CD4-positive, alpha-beta T cell treated with Interleukin-6 for 4 hours (primary cell): ENCODE results near the gene MAT1A.

ENCODE experiments used
- DNase-seq: peaks from one replicate; pipeline ENCODE4 v3.0.0-alpha.2; 2020; ENCODE audit warnings: mixed read lengths

MAT1A gene

DNA sequence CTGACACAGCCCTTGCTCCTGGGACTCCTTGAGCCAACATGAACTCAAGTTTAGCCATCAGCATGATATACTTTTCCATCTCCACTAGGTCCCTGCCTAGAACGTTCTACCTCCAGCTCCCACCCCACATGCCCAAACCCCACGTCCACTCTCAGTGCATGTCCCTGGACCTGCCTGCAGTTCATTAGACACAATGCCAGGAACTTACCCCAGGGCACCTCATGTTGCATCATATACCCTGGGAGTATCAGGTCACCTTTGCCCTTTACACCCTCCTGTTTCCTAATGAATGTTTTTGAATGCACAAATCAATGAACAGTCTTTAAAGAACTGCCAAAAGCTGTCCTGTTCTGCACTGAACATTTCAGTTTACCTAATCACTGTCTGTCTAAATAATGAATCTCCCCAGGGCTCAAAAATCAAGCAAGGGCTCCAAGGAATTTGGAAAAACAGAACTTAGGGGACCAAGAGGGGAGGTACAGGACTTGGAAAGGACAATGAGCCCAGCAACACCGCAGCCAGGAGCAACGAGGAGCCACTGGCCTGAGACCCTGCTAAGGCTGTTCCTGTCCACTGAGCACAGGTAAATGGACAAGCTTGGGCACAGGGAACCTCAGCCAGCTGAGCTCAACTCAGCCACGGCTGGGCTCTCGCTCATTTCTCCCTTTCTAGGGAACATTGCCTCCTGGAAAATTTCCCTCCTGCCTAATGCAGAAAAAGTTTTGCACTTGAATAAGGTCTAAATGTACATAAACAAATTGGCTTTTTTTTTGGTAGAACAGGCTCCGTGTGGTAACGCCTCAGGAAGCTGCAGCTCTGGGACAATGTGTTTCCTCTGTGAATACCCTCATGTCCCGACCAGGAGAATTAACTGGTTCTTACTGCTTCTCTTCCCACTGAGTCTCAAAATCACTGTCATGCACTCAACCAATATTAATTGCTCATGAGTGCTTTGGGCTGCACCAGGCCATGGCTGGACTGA is 7.4 kb downstream of the MAT1A start:
- no peak for DNase-seq

DNA sequence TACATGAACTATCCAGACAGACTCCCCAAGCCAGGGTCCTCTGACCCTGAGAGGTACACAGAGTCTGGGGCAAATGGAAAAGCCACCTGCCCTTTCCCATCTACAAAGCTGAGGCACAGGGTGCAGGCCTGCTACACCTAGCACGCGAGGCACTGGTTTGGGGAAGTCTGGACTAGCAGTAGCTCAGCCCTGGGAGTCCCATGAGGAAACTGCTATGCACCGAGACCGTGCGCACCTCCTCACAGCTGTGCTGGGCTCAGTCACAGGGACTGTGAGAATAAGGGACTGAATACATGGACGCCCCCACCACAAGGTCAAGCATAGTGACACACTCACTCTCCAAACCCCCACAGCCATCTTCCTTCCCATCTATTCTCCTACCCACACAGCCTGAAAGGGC is 8.2 kb downstream of the MAT1A start:
- DNase-seq, result no peak

DNA sequence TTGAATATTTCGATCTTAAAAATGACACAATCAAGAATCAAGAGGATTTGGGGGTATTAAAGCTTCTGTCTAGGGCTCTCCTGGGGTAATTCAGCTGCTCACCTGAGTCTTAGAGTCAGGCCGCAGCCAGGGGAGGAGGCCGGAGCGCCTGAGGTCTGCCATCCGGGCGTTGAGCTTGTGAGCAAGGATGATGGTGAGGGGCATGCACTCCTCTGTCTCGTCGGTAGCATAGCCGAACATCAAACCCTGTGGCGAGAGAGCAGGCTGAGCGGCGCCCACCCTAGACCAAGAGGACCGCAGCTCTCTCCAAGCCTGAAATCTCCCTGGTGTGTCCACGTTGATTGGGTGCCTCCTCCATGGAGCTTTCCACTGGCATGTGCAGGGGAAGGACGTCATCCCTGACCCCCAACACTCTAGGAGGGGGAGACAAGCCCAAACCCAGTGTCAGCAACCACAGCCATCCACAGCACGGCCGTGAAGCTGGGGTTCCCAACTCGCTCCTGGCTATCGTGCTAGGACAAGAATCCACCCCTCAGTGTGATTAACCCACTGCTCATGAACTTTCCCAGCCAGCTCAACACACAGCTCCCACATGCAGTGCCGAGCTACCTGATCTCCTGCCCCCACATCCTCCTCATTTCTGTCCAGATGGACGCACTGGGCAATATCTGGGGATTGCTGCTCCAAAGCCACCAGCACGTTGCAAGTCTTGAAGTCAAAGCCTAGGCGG is 9.2 kb downstream of the MAT1A start:
- DNase-seq, result no peak

DNA sequence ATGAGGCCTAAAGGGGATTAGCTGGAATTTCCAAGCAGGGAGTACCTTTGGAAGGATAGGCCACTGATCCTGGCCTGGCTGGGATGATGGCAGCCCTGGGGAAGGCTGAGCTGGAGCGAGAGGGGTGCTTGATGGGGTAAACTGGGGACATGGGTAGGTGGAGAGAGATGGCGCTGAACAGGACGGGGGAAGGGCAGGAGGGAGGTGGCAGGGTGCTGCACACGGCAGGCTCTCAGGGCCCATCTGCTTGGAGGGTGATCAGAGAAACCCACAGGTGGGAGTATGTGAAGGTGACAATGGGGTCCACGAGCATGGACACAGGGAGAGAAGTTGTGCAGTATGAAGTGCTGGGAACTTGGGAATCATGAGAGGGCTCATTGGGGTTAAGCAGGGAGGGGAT is 10.3 kb downstream of the MAT1A start:
- no peak for DNase-seq

DNA sequence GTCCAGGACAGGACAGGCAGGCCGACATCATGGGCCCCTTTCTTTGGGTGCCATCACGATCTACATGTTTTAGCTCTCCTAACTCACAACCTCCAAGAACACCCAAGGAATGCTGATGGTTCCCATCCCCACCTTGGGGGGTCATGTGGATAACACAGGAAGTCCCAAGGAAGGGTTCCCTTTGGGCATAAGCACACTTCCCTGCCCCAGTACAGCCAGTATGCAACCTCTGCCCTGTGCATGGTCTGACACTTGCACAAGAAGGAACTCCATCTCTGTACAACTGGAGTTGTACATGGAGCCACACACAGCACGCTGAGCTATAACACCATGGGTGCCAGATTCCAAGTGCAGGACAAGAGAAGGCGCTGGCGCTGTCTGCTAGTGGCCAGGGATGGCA is 11.0 kb downstream of the MAT1A start:
- no peak for DNase-seq

DNA sequence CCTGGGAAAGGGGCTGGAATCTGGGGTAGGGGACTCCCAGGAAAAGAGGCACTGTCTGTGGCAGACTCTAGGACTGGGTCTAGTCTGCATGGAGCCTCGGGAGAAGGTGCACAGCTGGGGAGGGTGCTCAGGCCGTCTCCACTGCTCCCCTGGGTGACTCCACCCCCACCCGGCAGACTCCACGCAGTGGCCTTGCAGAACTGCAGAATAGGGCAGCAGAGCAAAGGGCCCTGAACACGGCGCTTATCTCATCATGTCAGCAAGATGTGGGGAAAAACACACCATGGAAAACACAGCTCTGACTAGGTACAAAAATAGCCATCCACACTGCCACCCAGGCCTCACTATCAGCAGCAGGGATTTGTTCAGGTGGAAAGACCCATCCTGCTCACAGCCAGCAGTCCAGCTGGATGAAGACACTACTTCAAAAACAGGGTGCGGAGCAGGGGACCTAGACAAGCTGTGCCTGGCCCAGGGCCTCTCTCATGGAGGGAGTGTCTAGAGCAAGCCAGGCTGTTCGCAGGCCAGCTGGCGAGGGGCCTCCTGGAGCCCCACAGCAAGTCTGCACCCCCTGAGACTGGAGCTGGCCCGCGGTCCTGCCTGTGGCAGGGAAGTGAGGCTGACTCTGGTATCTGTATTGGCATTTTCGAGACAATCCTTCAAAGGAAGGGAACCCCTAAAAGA is 11.7 kb downstream of the MAT1A start:
- DNase-seq, result no peak

DNA sequence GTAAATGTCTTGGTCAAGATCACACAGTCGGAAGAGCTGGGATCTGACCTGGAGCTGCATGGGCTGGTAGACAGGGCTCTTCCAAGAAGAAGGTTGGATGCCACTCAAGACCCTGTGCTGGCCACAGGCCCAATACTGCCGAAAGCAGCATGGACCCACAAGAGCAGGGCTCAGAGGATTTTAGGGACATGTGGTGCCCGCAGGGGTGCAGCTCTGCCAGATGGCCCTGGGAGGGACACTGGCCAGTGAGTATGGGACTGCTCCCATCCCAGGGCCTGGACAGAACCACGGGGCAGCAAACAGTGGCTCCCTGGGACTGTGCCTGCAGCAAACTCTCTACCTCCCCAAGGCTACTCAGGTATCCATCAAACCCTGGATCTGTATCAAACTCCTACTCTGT is 12.4 kb downstream of the MAT1A start:
- DNase-seq, result no peak

DNA sequence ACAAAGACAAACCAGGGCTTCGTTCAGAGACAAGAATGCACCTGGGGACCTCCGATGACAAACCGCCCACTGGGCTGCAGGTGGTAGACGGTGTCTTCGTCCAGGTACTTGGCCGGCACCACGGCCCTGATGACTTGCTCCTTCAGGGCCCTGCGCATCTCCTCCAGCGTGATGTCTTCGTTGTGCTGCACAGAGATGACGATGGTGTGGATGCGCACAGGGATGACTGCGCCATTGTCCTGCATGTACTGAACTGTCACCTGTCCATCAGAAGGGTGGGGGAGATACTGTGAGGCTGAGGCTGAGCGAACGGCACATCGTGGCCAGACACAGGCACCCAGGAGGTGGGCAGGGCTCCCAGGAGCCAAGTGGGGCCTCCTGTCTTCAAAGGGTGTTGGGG is 13.1 kb downstream of the MAT1A start:
- DNase-seq, result no peak

DNA sequence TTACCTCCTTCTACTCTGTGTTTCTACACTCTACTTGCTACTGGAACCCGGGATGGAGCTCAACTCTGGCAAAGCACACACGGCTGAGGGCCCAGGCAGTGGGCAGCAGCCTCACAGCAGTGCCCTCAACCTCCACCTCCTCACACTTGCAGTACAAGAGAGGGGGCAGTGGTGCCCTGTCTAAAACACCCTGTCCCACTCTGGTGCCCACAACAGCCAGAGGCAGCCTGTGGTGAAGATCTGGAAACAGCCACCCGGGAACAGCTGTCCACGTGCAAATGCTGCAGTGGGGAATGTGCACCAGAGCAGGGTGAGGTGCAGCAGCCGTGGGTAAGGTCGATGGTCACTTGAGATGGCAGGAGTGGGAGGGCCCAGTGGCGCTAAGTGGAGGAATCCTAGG is 13.7 kb downstream of the MAT1A start:
- DNase-seq, result no peak

DNA sequence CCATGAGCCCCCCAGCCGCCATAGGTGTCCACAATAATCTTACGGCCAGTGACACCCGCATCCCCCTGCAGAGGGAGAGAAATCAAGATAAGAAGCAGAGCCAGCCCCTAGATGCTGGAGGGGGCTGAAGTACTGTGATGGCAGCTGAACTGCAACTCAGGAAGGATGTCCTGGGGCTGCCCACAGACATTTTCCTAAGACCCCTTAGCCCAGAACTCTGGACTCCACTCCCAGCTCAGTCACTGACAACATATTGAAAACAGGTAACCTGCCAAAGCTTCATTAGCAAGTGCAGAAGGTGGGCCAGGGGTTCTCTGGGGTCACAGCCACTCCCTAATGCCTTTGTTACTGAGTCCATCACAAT is 14.3 kb downstream of the MAT1A start:
- DNase-seq, result no peak

DNA sequence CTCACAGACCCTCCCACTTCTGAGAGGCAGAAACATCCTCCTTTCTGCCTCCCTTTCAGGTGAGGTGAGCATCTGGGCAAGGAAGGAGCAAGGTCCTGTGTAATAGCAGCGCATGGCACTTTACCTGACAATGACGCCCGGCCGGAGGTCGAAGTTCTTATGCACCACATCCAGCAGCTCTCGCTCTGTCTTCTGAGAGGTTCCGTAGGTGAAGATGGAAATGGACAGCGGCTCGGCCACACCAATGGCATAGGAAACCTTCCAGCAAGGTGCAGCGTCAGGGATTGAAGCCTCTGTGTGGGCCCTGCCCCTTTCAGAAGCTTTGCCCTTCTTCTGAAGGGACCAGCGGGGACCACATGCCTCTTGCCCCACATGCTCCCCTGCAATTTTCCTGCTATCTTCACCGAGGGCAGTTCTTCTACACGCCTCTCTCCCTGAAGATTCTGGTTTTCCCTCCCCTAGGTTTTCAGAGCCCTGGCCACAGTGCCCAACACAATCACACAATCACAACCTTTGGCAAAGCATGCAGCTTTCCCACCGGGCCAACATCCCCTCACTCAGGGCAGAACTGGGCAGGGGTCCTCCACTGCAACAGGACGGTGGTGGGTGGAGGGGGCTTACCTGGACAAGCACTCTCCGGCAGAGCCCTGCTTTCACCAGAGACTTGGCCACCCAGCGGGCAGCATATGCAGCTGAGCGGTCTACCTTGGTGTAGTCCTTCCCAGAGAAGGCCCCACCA is 14.9 kb downstream of the MAT1A start:
- no peak for DNase-seq

DNA sequence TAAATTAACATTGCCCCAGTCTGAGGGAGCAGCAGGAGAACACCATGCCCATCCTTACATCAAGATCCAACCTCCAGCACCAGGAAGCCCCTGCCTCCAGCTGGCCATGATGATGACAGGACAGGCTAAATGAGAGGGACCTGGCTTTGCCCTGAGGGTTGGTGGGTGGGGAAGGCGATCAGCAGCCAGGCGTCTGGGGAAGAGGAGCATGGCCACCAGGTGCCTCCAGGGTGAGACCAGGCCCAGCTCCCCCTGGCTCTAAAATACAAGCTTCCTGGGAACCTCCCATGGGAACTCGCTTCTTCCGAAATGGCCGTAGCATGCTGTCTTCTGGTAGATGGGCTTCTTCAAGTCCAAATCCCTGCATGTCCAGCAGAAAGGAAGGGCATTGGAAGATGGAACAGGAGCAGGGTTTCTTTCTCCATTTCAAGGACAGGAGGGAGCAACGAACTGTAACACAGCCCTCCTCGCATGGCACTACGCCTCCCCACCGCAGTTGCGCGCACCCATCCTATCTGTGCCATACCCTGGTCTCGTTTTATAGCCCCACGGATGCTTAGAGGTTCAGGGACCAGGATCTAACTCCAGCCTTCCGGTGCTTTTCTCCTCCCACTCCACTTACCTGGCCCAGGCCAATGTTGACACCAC is 15.8 kb downstream of the MAT1A start:
- DNase-seq, result no peak

DNA sequence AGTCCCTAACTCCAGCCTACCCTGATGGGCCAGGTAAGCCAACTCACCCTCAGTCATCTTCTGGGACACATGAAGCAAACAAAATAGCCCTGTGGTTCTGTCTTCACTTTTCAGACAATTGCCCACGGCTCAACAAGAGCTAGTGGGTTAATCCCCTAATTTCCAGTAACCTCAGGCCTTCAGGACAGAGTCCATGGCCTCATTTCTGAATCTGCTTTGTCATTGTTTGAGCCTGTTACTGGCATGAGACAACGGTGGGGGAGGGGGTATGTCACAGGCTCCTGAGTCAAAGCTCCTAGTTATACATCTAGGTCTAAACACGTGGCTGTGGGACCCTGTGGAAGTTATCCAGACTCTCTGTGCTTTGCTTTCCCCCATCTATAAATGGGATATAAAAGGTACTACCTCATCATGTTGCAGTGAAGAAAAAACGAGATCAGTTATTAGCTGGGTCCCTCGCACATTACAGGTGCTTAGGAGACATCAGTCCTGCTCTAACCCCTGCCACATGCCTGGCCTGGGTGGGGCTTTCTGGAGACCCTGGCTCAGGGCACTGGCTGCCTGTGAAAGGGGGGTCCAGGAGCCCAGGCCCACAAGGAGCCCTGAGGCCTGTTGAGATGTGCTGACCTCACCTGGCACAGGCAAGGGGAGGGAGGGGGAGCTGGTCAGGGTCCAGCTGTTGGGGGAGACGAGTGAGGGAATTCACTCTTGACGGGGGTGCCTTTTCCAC is 16.5 kb downstream of the MAT1A start:
- no peak for DNase-seq

DNA sequence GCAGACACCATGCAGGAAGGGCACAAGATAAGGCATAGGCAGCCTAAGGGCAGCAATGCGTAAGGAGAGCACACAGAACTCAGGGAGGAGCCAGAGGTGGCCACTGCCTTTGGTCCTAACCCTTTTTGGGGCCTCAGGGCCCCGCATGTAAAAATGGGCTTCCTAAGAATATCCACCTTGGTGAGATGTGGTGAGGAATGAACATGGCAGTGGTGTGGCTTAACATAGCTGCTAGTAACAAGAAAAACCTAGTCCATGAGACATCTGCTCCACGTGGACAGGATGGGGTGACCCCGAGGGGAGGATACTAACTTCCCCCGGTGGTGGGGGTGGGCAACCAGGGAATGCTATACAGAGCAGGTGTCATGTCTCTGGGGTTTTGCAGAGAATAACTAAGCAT is 18.0 kb downstream of the MAT1A start:
- DNase-seq, result no peak

DNA sequence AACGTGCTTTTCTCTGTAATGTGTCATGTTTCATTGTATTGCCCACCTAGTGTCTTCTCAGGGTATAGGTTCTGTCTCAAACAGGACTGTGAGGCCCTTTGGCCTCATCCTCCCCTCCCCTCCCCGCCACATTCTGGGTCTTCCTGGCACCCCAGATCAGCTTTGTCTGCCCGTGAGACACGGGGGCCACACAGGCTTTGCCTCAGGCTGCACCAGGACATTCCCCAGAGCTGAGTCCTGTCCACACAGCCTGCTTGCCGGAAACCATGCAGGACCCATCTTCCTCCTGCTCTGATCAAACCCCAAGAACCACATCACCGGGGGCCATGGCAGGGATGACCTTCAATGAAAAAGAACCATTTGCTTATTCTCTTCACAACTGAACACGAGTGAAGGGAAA is 18.6 kb downstream of the MAT1A start:
- no peak for DNase-seq

DNA sequence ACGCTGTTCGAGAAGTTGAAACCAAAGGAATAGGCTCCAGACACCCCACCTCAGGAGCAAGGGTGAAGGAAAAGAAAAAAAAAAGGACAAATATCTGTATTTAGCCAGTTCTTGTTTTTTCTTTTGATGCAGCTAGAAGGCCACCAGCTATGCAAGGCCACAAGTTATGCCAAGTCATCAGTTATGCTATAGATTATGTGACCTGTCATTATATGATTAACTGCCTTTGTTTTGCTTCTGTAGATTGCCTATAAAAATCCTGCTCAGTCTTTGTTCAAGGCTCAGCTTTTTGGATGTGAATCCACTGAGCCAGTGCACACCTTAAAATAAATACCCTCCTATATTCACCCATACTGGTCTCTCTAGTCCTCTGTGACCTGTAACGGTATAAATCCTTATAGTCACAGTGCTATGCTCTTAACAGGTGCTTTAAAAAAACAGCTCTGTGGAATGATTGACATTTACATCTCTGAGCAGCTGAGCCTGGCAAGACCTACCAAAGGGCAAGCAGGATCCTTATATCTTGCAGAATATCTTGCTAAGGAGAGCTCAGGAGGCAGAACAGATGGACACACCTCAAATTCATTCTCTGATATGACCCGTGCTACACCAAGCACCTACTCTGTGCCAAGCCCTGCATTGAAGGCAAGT is 20.4 kb downstream of the MAT1A start:
- DNase-seq, result no peak

DNA sequence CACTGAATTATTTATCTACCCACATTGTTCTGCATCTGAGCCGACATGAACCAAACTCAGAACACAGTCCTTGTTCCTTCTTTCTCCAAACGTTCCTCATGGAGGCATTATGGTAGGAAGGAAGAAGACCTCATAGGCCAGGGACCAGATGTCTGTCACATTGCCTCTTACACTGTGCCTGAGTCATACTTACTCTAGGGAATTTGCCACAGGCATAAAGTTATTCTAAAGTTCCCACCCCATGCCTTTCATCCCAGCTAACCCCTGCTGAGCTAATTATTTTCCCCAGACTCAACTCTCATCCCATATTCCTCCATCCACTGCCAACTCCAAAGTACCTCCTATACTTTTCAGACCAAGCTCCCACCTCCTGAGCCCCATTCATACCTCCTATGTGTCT is 21.2 kb downstream of the MAT1A start:
- no peak for DNase-seq

DNA sequence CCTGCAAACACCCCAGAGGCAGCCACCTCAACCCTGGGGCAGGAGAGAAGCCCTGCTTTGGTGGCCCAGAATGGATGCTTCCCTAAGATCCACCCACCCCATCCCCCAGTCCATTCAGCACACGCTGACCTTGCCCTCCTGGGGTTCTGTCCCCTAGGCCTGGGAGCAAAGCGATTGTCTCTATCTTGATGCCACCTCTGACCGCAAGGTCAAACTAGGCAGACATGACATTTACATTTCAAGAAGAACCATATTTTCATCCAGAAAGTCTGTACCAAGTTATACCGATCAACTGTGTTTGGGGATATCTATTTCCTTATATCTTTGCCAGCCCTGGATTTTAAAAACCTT is 23.0 kb downstream of the MAT1A start:
- DNase-seq, result no peak

DNA sequence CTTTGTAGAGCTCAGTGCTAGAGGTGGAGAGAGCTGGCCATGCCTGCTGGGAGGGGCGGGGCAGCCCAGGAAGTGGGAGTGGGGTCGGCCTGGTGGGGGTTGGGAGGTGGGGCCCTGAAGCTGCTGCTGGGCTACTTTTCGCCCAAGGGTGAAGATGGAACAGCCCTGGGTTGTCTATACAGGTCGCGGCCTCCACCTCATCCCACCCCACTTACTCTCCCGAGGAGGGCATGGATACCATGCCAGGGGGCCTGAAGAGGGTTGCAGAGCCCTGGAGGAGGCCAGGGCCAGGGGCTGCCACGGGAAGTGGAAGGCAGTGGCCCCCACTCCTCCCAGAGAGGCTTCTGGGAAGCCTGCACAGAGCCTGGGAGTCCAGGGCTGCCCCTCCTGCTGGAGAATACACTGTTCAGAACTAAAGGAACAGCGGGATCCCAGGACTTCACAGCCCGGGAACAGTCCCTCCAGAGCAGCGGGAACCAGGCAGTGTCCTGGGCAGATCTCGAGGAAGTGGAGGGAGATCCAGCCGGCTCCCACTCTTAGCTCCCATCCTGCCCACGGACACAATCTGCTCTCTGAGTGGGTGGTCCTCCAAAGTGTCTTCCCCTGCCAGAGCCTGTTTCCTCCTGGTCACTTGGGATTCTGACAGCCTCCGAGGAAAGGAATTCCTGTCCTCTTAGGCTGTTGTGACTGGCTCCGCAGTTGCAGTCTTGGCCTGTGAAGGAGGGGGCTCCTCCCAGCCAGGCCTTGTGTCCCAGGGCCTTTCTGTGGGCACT is 23.5 kb downstream of the MAT1A start:
- DNase-seq, result no peak
